HFF-Myc (cell line): ENCODE measurements around the gene DPP9.

Experiments
- DNase-seq: peaks from one replicate; pipeline ENCODE4 v3.0.0-alpha.2; 2011; ENCODE audit warnings: low read depth; ENCODE audit errors: extremely low read depth
- H3K4me3 ChIP-seq: replicated peaks from 2 replicates; pipeline ENCODE4 v1.5.1; 2011; ENCODE audit warnings: low read depth, mild to moderate bottlenecking, control low read depth, low read length
- TF ChIP-seq, protein P1 (sequence below): IDR thresholded peaks from 2 replicates; pipeline ENCODE4 v1.5.1; 2012; ENCODE audit warnings: mild to moderate bottlenecking, low read depth, low read length, control low read depth; ENCODE audit errors: missing control alignments

The DPP9 gene

DNA sequence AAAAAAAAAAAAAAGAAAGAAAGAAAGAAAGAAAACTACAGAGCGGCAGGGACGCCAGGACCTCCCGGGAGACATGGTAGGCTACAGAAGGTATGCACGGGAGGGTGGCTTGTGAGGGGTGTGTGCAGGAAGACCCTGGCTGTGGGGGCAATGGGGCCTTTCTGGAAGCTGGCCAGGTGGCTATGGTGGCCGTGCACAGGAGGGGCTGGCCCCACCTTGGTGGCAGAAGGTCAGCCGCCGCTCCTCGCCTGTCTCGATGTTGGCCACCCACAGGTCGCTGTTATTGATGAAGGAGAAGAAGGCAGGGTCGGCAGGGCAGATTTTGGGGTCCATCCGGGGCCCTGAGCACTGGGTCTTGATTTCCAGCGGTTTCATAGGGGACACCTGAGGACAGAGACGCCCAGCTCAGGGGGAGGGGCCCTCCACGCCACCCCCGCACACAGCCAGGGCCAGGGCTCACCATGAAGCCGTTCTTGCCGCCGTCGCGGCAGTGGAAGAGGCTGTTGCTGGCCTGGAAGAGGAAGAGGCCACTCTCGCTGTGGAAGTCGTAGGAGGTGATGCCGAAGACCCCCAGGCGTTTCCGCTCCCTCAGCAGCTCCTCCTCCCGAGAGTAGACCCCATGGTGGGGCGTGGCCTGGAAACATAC, 19.8 kb downstream of the DPP9 start:
- no peak for DNase-seq
- TF ChIP-seq, protein P1, sequence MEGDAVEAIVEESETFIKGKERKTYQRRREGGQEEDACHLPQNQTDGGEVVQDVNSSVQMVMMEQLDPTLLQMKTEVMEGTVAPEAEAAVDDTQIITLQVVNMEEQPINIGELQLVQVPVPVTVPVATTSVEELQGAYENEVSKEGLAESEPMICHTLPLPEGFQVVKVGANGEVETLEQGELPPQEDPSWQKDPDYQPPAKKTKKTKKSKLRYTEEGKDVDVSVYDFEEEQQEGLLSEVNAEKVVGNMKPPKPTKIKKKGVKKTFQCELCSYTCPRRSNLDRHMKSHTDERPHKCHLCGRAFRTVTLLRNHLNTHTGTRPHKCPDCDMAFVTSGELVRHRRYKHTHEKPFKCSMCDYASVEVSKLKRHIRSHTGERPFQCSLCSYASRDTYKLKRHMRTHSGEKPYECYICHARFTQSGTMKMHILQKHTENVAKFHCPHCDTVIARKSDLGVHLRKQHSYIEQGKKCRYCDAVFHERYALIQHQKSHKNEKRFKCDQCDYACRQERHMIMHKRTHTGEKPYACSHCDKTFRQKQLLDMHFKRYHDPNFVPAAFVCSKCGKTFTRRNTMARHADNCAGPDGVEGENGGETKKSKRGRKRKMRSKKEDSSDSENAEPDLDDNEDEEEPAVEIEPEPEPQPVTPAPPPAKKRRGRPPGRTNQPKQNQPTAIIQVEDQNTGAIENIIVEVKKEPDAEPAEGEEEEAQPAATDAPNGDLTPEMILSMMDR = no peak
- no peak overlapping the region for H3K4me3 ChIP-seq

DNA sequence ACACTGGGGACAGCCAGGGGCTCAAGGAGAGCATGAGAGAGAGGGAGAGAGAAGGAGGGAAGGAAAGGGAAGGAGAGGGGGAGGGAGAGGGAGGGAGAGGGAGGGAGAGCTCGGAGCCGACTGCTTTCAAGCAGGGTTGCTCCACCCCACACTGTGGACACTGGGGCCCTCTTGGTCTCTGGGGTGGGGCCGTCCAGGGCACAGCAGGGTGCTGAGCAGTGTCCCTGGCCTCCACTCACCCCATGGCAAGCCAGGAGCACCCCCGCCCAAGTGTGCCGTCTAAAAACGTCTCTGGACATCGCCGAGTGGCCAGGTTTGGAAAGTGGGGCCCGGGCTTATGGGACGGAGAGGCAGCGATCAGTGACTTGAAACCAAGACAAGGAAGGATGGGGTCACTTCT, 20.9 kb downstream of the DPP9 start:
- DNase-seq = no peak
- H3K4me3 ChIP-seq = no peak overlapping the region
- TF ChIP-seq, protein P1 = no peak

DNA sequence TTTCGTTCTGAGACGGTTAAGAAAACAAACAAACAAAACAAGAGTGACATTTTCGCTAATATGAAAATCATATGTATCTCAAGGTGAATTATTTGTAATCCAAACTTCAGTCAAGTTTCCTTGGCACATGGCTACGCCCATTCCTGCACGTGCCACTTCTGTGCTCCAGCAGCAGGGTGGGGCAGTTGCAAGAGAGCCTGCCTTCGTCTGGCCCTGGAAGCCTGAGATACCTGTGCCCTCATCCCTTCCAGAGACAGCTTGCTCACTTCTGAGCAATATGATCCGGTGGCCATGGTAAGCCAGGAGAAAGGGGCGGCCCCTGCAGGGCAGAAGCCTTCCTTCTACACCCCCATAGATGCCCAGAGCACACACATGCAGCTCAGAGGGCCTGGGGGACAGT, 22.1 kb downstream of the DPP9 start:
- no peak for DNase-seq
- H3K4me3 ChIP-seq = no peak overlapping the region
- TF ChIP-seq, protein P1 = no peak

DNA sequence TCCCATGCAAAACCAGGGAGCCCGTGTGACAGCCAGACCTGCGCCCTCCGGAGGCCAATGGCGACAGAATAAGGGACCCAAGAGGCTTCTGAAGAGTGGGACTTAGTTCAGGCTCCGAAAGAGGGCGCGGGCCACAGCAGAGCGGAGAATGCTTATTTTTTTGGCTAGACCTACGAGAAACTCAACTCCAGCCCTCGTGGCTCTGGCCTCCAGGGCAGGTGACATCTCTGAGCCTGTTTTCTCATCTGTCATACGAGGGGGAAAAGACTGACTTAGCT, 23.0 kb downstream of the DPP9 start:
- TF ChIP-seq, protein P1 = no peak
- DNase-seq = no peak
- H3K4me3 ChIP-seq = no peak overlapping the region

DNA sequence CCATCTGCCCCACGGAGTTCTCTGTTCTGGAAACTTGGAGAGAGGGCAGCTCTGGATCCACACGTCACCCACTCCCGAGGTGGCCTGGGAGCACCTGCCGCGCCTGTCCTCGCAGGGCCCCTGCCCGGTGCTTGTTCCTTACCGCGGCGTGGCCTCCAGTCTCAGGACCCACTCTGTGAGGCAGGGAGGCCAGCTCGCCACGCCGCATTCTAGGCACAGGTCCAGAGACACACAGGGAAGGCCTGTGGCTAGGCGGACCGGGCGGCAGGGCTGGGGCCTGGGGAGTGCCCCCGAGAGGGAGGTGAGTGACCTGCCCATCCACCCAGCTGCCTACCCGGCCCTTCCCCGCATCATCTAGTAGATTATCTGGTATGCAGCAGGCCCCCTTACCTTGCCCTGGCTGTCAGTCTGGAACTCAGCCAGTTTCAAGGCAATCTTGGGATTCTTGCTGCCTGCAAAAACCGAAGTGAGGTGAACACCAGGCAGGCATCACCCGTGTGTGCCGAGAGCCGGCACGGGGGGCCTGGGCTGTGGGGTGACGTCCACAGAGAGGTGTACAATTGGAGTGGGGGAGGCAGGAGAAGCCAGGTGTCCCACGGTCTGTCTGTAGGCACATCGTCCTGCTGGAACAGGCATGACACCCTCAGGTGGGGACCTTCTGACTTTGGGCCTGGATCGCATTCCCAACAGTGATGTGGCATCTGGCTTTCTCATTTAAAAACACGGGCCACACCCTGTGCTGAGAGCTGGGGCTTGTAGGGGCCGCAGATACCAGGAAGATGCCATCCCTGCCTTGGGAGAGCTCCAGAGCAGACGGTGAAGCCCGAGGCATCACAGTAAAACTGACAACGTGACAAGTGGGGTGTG, 23.6 kb downstream of the DPP9 start:
- DNase-seq = no peak
- no peak overlapping the region for H3K4me3 ChIP-seq
- TF ChIP-seq, protein P1 = no peak

DNA sequence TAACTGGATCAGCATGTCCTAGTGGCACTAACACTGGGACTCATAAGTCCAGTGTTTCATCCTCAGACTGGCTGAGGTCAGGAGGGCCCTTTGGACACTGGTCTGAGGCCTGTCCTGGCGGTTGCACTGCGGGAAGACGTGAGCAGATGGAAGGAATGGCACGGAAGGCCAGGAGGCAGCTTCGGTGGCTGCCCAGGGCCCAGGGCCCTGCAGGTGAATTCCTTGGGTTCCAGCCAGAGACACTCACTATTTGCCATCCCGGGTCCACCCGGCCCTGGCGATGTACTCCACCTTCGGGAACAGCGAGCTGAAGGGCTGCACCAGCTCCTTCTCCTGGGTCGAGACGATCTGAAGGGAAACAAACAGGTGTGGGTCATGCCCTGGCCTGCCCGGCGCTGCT, 26.3 kb downstream of the DPP9 start:
- TF ChIP-seq, protein P1 = no peak
- H3K4me3 ChIP-seq = no peak overlapping the region
- no peak for DNase-seq

DNA sequence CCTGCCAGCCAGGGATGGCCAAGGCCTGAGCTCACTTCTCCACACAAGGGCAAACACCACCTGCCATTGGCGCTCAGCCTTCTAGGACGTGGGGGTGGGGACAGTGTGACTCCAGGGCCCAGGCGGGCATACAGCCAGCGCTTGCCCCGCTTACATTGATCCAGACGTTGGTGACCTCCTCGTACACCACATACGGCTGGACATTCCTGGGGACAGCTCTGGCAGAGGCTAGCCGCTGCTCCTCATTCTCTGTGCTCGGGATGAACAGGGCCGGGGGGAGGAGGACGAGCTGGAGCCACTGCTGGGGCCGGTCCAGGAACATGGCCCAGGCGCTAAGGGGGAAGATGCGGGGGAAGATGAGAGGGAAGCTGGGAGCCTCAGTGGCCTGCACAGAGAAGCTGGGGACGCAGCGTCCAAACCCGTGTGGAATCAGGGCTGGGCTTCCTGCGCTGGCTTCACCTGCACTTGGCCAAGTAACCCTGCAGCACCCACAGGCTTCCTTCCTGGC, 28.4 kb downstream of the DPP9 start:
- DNase-seq = no peak
- TF ChIP-seq, protein P1 = no peak
- no peak overlapping the region for H3K4me3 ChIP-seq
